Psoas muscle (tissue), 8 donors: ENCODE results near the gene RBM20. TPM values are rescaled to one million over a fixed set of nuclear protein-coding genes. Genes with fewer than 3 reads are reported as not detected.

Experiments
- ATAC-seq, 4 donors: fragments of 200-7000 bp; cut with Tn5 transposase; one replicate each; pipeline ENCODE4 v1.9.1; 2020; ENCODE audit warnings: moderate library complexity in 3 of 4, mild to moderate bottlenecking in 2 of 4
- DNase-seq, 2 donors: peaks; one replicate each; pipeline ENCODE4 v3.0.0-alpha.2; 2020
- H3K27ac ChIP-seq: fragments of 200-600 bp; one replicate; pipeline ENCODE4 v1.8.0; 2022
- H3K27me3 ChIP-seq, 3 donors: fragments of 200-600 bp in 1 of 3; one replicate each; pipeline versions ENCODE4 v1.6.1 to v1.8.0; 2013 to 2022; ENCODE audit warnings: low read length in 2 of 3, mild to moderate bottlenecking in 2 of 3, moderate library complexity in 1 of 3; ENCODE audit not compliant: insufficient read depth in 3 of 3
- H3K36me3 ChIP-seq, 2 donors: fragments of 200-600 bp in 1 of 2; one replicate each; pipeline versions ENCODE4 v1.6.1 to v1.8.0; 2013 to 2022; ENCODE audit warnings: low read depth in 1 of 2, mild to moderate bottlenecking in 1 of 2, moderate library complexity in 1 of 2; ENCODE audit not compliant: insufficient read depth in 1 of 2
- H3K4me1 ChIP-seq: fragments of 200-600 bp; one replicate; pipeline ENCODE4 v1.8.0; 2022
- H3K4me3 ChIP-seq: fragments of 200-600 bp; one replicate; pipeline ENCODE4 v1.8.0; 2022; ENCODE audit warnings: mild to moderate bottlenecking
- H3K9me3 ChIP-seq: fragments of 200-600 bp; one replicate; pipeline ENCODE4 v1.8.0; 2022
- WGBS, 3 donors: extraction: QIAGEN DNeasy Blood & Tissue Kit; methylation state at CpG; one replicate each; pipeline versions ENCODE4 v1.1.6 to v1.1.7; 2013; 5-methylcytosine and 5-hydroxymethylcytosine counted together
- intact Hi-C, 2 donors: fragments of 100-400 bp; cut with DNase I; formaldehyde crosslinking; loops; one replicate each; pipeline versions ENCODE4 v1.11.0 to v1.14.2; 2022
- polyA plus RNA-seq, 3 donors: library from polyadenylated mRNA; stranded (reverse); fragments of 200-250 nt; gene quantifications; one replicate each; pipeline ENCODE4 v1.2.3, GENCODE V29; 2013
- total RNA-seq, 4 donors: library from RNA; stranded (reverse); fragmentation: NEBNext Ultra II Directional in 2 of 4; extraction: Animal tissue kit (Norgen Biotek cat#: 25700) in 2 of 4; gene quantifications; one replicate each; pipeline versions ENCODE4 v1.2.1 to v1.2.4, GENCODE V29; 2021 to 2023
- TF ChIP-seq, protein P1 (sequence below): fragments of 200-600 bp; IDR thresholded peaks from one replicate; pipeline ENCODE4 v1.8.0; 2022; ENCODE audit warnings: antibody characterized with exemption
- donor health status: healthy with polysubstance abuse.
- donor health status: DM: no; HTN: no; CAD: no; lungs with moderate emphysema.
- donor health status: Bipolar disorder and iron deficiency.
- donor health status: healthy.
- donor health status: DM: yes; HTN: yes; CAD: no.
- donor health status: DM: no; HTN: no; CAD: no.
- donor health status: DM: no; HTN: no; CAD: no.
- donor health status: DM: yes; HTN: yes; CAD: no.

RBM20 gene
- total and polyA plus RNA-seq, 7 donors, result 1.6 to 48.8 (median 14.2) TPM

DNA sequence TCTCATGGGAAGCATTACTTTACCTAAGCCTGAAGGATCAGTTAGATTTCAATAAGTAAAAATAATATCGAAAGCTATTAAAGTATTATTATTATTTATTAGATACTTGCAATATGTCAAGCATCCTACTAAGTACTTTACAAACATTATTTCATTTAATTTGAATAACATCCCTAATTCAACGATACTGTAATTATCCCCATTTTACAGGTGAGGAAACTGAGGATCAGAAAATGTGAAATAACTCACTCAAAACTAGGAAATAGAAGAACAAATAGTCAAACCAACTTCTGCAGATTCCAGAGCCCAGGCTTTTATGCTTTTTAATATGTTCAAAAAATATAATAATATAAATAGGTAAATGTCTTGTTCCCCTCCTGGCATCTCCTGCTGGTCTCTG lies 217.3 kb downstream of the RBM20 start:
- Histone ChIP-seq H3K9me3 (no peaks in the 10 kb centered on the region), H3K27ac (no peak overlapping the region), H3K27me3 (no peaks in the 10 kb centered on the region), H3K4me1 (peaks cover 14% of the 10 kb centered on the region), H3K4me3 (no peak overlapping the region), H3K36me3 (no peaks in the 10 kb centered on the region)
- no peak for ATAC-seq
- 95 to 99% (median 97%) methylated on average over 2 of the region's 2 CpGs for WGBS, 3 donors
- no peak for DNase-seq
- intact Hi-C loops, result no loop called here
- TF ChIP-seq, protein P1, sequence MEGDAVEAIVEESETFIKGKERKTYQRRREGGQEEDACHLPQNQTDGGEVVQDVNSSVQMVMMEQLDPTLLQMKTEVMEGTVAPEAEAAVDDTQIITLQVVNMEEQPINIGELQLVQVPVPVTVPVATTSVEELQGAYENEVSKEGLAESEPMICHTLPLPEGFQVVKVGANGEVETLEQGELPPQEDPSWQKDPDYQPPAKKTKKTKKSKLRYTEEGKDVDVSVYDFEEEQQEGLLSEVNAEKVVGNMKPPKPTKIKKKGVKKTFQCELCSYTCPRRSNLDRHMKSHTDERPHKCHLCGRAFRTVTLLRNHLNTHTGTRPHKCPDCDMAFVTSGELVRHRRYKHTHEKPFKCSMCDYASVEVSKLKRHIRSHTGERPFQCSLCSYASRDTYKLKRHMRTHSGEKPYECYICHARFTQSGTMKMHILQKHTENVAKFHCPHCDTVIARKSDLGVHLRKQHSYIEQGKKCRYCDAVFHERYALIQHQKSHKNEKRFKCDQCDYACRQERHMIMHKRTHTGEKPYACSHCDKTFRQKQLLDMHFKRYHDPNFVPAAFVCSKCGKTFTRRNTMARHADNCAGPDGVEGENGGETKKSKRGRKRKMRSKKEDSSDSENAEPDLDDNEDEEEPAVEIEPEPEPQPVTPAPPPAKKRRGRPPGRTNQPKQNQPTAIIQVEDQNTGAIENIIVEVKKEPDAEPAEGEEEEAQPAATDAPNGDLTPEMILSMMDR, result no peak

DNA sequence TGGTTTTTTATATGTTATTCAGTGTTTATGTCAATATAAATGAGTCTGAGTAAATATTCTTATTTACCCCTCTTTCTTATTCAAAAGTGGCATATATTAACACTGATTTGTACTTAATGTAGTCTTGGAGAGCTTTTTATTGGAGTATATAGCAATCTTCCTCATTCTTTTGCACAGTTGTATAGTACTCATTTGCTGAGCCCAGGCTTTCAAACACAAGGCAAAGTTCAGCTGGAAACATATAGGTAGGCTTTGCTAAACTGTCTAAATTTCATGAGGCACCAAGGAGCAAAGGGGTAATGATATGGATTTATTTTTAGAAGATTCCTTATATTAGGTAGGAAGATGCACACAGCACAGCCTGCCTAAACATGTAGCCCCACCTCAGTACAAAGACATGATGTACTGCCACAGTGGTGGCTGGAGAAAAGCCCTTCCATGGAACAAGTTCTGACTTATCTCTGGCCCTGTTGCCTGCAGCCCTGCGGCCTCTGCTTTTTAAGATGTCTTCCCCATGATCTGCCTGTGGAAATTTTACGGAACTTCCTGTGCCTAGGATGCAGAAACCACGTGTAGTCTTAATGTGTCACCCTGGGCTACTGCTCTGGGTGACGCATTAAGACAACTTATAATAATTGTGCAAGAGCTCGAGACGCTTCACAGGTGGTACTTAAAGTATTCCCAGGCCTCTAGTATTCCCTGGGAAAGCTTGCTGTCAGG lies 218.0 kb downstream of the RBM20 start:
- WGBS, 3 donors, result 85 to 91% (median 87%) methylated on average over 6 of the region's 6 CpGs
- peaks cover 14% of the 10 kb centered on the region for H3K4me1 ChIP-seq
- intact Hi-C loops, result no loop called here

DNA sequence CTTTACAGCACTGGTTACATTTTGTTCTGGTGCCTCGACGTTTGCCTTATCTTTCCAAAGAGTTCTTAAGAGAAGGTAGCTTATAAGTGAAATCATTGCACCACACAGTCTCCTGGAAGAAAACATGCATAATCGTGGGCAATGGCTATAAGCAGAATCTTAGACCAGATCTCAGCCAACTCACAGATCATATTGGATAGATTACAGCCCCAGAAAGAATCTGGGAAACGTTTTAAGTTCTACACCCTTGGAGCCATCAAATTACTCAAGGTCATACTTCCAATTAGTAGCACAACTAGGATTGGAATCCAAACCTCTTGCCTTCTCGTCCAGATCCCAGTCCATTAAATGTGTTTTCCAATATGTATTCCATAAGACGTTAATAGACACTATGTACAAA lies 218.8 kb downstream of the RBM20 start:
- Histone ChIP-seq H3K4me3 (no peak overlapping the region), H3K36me3 (no peaks in the 10 kb centered on the region), H3K9me3 (no peaks in the 10 kb centered on the region), H3K4me1 (peaks cover 9% of the 10 kb centered on the region), H3K27me3 (no peaks in the 10 kb centered on the region), H3K27ac (no peak overlapping the region)
- 74 to 80% (median 79%) methylated on average over 6 of the region's 6 CpGs for WGBS, 3 donors
- TF ChIP-seq, protein P1, result no peak
- DNase-seq (no peak), ATAC-seq (no peak)
- intact Hi-C loops, result no loop called here

More for the DNA sequence above, 218.0 kb downstream of the RBM20 start:
- H3K27ac ChIP-seq, result no peak overlapping the region
- H3K4me3 ChIP-seq, result no peak overlapping the region
- TF ChIP-seq, protein P1, result no peak
- ATAC-seq (no peak), DNase-seq (no peak)
- H3K9me3 ChIP-seq, result no peaks in the 10 kb centered on the region
- no peaks in the 10 kb centered on the region for H3K36me3 ChIP-seq
- H3K27me3 ChIP-seq, result no peaks in the 10 kb centered on the region

DNA sequence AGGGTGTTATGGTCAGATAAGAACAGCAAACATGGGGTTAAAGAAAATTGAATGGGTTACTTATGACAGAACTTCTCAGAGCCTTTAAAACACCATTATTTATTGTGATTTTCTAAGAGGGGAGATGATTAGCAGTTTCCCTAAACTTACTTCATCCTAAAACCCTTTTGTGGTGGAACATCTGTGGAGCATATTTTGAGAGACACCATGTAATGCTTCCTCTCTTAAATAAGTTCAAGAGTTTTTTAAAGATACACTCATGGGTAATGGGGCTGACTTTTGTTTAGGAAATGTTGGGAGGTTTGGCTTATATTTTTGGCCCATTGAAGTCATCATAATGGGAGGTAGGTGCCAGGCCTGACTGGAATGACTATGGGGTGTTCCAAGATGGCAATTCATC lies 219.2 kb downstream of the RBM20 start:
- no peak for ATAC-seq
- intact Hi-C loops, result no loop called here
- Histone ChIP-seq H3K4me3 (no peak overlapping the region), H3K27ac (no peak overlapping the region), H3K27me3 (no peaks in the 10 kb centered on the region), H3K4me1 (peaks cover 9% of the 10 kb centered on the region), H3K36me3 (no peaks in the 10 kb centered on the region), H3K9me3 (no peaks in the 10 kb centered on the region)
- TF ChIP-seq, protein P1, result no peak
- no peak for DNase-seq

DNA sequence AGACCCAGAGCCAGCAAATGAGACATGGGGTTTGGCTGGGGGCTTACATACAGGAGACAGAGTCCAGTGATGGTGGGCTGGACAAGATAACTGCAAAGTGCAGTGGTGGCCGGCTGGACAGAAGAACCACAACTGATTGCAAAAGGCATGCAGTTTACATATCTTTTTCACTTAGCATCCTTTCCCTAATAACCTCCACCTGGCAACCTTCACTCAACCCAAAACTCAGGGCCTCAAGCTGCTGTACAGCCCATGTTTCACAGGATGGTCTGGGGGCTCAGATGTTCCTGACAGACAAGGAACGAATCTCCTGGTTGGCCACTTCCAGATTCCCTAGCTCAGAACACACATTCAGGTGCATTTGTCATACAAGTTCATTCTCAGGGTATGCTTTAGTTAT lies 219.8 kb downstream of the RBM20 start:
- WGBS, 3 donors, result 95 to 97% (median 96%) methylated on average over 2 of the region's 2 CpGs
- ATAC-seq (no peak), DNase-seq (no peak)
- Histone ChIP-seq H3K27ac (no peak overlapping the region), H3K36me3 (no peaks in the 10 kb centered on the region), H3K27me3 (no peaks in the 10 kb centered on the region), H3K9me3 (no peaks in the 10 kb centered on the region), H3K4me3 (no peak overlapping the region), H3K4me1 (peaks cover 9% of the 10 kb centered on the region)
- intact Hi-C loops, result no loop called here
- TF ChIP-seq, protein P1, result no peak
